PC-3 (cell line): ENCODE results near the gene PPP6R1.

ENCODE experiments used
- CTCF ChIP-seq: fragments of 300-600 bp; sonication (generic); conservative IDR thresholded peaks from 2 replicates; pipeline ENCODE4 v1.5.1; 2017; ENCODE audit warnings: antibody characterized with exemption, low read depth, mild to moderate bottlenecking, low read length
- EZH2 ChIP-seq: fragments of 300-600 bp; sonication (generic); IDR thresholded peaks from one replicate; pipeline ENCODE4 v1.6.1; 2017; ENCODE audit warnings: antibody characterized with exemption, mild to moderate bottlenecking, low read length; ENCODE audit not compliant: unreplicated experiment
- EZH2phosphoT487 ChIP-seq: fragments of 300-600 bp; sonication (generic); IDR thresholded peaks from 2 replicates; pipeline ENCODE4 v1.6.1; 2018; ENCODE audit warnings: mild to moderate bottlenecking, antibody characterized with exemption, low read length, borderline replicate concordance

- no peak for TF ChIP-seq CTCF
- TF ChIP-seq EZH2phosphoT487 = no peak
- no peak for TF ChIP-seq EZH2
Observed at GRCh38 chr19:55231391-55232285, 27.2 kb downstream of the PPP6R1 start.
